Measurements from ENCODE around the gene S100A6.

- TF ChIP-seq, protein P1, sequence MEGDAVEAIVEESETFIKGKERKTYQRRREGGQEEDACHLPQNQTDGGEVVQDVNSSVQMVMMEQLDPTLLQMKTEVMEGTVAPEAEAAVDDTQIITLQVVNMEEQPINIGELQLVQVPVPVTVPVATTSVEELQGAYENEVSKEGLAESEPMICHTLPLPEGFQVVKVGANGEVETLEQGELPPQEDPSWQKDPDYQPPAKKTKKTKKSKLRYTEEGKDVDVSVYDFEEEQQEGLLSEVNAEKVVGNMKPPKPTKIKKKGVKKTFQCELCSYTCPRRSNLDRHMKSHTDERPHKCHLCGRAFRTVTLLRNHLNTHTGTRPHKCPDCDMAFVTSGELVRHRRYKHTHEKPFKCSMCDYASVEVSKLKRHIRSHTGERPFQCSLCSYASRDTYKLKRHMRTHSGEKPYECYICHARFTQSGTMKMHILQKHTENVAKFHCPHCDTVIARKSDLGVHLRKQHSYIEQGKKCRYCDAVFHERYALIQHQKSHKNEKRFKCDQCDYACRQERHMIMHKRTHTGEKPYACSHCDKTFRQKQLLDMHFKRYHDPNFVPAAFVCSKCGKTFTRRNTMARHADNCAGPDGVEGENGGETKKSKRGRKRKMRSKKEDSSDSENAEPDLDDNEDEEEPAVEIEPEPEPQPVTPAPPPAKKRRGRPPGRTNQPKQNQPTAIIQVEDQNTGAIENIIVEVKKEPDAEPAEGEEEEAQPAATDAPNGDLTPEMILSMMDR (IDR thresholded peaks at IDR 0.05; ENCODE audit: insufficient read depth, low read length, poor library complexity, severe bottlenecking) = no peak
- no peak for TF ChIP-seq EZH2phosphoT487 (conservative IDR thresholded peaks at IDR 0.05; ENCODE audit: low read length)
Measured at GRCh38 chr1:153578490-153578889, 42.7 kb upstream of the S100A6 start.
